CD4-positive, alpha-beta T cell treated with Interferon gamma for 1 hour (primary cell): Measurements from ENCODE around the gene IL37.
A peak's percentile ranks its signal among the peaks of the same experiment; 100 is the strongest.
"Not testable (repeated sequence)": the region's sequence is repeated elsewhere in the genome, so short reads cannot be mapped to it uniquely, and the experiment has no call there.

Experiments
- DNase-seq: peaks from one replicate; pipeline ENCODE4 v3.0.0-alpha.2; 2020

The IL37 gene

DNA sequence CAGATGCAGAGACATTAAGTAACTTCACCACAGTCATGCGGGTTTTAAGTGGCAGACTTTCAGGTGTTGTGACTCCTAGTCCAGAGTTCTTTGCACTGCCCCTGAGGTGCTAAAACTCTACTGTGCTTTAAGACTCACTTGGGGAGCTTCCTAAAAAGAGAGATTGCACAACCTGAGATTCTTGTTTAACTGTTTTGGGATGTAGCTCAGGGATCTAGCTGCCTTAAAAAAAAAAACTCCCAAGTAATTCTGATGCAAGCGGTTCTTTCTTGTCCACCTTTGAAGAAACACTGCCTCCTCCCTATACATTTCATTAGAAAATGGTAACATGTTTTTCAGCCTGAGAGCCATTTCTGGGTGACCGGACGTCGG, 13.0 kb downstream of the IL37 start:
- no peak for DNase-seq

DNA sequence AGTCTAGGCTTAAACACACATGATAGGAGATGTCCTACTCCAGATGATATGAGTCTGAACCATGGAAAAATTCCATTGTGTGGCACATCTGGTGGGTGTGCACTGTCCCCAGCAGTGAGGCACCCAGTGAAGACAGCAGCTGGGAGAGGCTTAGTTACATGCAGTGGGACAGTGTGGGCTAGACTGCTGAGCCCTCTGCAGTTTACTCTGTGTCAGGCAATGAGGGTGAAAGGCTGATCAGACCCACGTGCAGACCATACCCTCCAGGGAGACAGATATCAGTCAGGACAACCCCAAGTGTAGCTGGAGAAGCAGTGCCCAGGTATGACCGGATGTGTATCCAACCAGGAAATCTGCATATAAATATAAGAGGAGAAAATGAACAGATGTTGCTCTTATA, 13.4 kb downstream of the IL37 start:
- DNase-seq: no peak

DNA sequence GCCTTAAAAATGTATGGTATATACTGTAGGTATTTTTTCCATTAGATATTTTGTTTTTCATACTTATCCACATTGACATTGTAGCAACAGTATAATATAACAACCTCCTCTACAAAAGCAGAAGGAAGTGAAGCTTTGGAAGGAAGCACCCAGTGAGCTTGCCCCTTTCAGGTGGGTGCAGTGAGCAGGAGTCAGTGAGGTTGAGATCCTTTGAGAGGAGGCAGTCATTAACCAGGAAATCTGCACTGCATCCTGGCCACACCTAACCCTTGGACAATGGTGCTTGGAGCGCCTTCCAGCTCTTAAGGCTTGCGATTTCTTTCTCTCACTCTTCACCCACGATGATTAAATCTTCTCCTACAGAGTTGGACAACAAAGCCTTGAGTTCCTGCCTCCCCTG, 13.9 kb downstream of the IL37 start:
- no peak for DNase-seq

DNA sequence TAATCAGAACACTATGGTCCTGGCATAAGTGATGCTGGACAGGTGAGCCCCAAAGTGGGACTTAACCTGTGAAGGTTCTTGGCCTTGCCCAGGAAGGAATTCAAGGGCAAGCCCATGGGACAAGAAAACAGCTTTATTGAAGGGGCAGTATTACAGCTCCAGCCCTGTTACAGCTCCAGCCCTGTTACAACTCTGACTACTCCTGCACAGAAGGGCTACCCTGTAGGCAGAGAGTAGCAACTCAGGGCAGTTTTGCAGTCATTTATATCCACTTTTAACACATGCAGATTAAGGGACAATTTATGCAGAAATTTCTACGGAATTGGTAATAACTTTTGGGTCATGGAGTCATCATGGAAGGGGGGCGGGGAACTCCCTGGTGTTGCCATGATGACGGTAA, 15.7 kb downstream of the IL37 start:
- no peak for DNase-seq

DNA sequence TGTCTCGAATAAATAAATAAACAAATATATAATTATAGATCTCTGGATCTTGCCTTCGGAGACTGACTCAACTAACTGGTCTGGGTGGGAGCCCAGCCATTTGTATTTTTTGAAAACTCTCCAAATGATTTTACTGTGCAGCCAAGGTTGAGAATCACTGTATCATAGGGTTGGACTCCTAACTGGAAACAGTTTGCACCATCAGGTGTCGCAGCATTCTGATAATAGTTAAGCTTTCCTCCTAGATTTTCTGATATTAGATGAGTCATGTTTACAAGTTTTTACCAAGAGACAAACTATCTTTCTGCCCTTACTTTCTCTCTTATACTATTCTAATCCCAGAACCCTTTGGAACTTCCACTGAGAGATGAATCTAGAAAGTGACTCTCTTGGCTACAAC, 16.8 kb downstream of the IL37 start:
- DNase-seq: no peak

DNA sequence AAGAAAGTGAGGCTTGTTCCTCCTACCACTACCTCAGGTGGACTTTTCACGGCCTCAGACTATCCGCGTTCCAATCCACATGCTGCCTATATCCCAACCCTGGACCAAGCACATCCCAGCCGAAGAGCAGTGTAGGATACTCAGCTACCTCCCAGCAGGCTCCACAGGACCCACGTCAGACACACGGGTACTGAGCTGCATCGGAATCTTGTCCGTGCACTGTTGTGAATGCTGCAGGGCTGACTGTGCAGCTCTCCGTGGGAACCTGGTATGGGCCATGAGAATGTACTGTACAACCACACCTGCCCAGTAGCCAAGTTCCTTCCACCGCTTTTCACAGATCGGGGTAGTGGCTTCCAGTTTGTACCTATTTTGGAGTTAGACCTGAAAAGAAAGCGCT, 22.3 kb downstream of the IL37 start:
- no peak for DNase-seq

DNA sequence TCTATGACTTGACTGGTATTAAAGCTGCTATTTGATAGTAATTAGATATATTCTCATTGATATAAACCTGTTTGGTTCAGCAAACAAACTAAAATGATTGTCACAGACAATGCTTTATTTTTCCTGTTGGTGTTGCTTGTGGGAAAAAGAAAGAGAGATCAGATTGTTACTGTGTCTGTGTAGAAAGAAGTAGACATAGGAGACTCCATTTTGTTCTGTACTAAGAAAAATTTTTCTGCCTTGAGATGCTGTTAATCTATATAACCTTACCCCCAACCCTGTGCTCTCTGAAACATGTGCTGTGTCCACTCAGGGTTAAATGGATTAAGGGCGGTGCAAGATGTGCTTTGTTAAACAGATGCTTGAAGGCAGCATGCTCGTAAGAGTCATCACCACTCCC, 23.2 kb downstream of the IL37 start:
- DNase-seq: not testable (repeated sequence)

DNA sequence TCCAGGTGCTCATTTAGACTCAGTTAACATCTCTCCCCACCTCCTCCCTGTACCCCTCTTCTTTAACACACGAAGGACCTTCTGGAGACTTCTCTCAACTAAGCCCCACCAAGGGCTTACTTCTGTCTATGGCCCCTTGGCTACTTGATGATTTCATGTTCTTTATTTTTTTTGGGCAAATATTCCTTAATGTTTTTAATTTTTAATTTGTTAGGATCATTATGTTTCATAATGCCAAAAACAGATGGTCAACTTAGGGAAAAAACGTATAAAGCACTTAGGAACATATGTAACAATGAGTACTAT, 25.9 kb downstream of the IL37 start:
- DNase-seq: no peak

DNA sequence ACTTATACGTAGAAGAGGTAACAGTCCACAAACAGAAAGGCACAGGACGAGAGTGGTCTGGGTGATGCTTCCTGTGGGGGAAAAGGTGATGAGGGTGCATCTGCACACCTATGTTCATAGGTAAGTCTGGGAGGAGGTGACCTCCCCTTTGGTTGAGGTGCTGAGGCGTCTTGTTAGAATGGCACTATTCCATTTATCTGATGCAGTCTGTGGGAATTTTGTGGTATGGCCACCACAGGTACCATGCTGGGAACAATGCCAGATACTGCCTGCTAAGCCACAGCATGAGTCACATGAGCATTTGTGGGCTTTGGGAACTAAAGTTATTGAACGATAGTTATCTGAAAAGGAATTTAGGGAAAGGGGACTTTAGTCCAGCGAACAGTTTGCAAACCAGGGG, 27.9 kb downstream of the IL37 start:
- no peak for DNase-seq

DNA sequence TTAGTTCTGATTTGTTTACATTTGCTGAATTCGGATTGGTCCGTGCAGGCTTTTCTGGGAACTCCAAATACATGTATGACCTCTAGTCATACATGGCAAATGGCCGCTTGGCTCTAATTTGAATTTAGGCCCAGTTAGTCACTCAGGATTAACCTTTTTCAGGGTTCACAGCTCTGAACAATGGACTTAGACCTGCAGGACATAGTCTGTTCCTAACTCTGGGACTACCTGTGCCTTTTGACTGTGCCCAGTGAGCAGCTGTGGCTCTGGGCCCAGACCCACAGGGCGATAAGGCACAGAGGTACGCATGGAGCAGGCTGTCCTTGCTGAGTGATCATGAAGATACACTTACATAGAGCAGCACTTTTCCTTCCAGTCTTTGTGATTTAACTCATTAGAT, 28.5 kb downstream of the IL37 start:
- no peak for DNase-seq

DNA sequence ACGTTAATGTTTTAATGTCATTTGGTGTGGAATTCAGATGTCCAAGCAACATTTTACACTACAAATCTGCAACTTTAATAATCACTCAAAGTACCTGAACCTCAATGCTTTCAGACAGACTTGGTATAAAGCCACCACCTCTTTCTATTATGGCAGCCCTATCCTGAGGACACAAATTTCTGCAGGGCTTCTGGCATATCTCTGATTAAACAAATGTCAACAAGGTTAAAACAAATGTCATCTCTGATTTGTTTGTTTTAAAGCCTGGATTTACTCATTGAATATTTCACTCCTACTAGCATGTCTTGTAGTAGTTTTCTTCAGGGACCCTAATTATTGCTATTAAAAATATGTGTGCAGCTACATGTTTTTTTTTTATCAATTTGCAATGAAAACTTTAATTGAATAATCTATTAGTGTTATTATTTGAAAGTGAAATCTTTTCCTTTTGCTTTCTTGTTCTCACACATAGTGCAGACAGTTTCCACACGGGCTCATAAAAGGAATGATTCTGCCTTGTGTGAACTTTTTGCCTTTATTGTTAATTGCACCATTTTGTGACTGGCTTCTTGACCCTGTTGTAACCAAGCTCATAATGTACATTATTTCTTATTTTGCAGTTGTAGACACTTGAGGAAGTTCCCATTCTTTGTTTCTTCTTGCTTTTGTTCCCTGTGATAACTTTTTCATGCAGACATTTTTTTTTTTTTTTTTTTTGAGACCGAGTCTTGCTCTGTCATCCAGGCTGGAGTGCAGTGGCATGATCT, 30.1 kb downstream of the IL37 start:
- no peak for DNase-seq

DNA sequence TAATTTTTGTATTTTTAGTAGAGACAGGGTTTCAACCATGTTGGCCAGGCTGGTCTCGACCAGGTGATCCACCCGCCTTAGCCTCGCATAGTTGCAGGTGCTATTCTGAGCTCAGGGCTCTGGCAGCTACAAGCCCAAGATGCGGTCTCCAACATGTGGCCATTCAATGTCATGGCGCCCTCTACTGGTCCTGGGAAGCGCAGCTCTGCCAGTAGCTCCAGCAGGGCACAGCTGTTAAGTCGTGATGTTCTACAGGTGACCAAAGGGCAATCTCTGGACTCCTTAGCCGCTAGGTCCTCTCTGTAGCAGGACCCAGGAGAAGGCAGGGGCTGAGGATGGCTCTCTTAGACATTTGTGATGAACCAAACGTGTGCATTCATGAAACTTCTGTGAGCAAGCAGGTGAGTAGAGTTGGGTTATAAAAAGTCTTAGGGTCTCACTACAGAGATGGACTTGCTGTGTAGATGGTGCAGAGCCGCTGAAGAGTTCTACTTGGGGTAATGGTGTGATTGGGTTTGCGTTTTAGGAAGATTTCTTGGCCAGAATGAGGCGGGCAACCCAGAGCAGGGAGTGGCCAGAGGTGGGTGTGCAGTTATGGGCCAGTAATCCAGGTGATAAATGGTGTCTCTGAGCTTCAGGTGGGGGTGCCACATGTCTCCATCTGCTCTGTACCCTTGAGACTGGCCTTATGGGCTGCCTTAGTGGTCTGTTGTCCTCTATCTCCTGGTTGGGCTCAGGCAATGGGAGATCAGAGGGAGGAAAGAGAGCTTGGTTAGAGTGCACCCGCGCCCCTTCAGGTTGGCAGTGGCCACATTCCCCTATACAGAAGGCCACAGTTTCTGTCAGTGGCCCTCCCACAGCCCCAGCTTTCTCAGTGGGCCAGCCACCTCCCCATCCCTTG, 31.0 kb downstream of the IL37 start:
- DNase-seq: peak; percentile 51

DNA sequence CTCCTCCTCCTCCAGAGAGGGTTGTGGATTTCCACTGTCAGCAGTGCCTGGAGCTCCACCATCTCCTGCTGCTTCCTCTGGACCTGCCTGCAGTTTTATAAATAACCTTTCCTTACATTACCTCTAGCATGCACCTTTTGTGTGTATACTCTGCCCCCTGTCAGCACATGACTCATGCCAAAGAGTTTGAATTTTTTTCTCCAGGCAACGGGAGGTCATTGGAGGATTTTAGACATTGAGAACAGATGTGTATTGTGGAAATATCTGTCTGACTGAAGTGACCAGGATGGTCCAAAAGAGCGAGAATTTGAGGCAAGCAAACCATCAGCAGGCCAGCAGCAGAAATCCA, 31.7 kb downstream of the IL37 start:
- no peak for DNase-seq

DNA sequence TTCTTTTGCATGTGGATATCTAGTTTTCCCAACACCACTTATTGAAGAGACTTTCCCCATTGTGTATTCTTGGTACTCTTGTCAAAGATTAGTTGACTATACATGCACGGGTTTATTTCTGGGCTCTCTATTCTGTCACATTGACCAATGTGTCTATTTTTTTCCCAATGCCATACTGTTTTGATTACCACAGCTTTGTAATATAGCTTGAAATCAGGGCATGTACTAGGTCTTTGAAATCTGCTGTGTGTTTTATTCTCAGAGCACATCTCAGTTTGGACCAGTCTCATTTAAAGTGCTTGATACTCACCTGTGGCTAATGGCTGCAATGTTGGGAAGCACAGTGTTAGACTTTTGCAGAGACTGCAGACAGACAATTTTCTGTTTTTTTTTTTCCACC, 34.0 kb downstream of the IL37 start:
- DNase-seq: no peak

DNA sequence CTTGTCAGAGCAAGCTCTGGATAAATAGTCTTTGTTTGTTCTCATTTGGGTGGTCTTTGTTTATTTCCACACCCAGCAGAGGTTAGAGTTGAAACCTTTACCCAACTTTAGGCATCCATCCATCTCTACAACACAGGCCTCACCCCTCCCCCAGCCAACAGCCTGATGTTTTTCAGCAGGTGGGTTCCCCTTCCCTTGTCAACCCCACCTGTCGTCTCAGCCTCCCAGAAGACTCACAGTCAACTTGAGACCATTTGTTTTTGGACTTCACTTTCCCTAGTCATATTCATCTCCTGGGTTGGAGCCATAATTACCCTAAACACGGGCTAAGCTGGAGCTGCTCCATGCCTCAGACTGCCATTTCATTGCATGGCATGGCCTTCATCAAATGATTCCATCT, 35.1 kb downstream of the IL37 start:
- no peak for DNase-seq

DNA sequence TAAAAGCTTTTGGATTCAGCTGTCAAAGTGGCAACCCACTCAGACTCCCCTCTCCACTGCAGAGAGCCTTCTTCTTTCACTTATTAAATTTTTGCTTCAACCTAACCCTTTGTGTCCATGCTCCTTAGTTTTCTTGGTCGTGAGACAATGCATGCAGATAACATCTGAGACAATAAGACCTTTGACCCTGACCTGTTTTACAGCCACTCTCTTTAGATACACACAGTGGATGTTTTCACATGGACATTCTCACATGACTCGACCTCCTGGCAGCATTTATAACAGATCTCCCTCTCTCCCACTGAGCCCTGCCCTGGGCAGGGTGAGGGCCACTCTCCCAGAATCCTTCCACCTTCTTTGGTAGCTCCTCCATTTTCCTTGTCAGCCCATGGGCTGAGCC, 36.4 kb downstream of the IL37 start:
- DNase-seq: no peak

DNA sequence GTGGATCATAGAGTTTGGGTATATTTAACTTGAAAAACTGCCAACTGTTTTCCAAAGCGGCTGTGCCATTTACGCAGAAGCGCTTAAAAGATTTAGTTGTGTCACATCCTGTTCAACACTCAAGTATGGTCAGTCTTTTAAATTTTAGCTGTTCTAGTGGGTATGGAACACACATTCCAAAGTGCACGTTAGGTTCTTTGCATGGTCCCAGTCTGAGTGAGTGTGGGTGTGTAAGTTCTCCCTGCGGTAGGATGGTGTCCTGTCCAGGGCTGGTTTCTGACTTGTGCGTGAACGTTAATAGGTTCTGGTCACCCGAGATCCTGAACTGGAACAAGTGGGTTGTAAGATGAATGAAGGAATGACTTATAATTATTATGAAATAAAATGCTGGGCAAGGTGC, 38.5 kb downstream of the IL37 start:
- DNase-seq: no peak

DNA sequence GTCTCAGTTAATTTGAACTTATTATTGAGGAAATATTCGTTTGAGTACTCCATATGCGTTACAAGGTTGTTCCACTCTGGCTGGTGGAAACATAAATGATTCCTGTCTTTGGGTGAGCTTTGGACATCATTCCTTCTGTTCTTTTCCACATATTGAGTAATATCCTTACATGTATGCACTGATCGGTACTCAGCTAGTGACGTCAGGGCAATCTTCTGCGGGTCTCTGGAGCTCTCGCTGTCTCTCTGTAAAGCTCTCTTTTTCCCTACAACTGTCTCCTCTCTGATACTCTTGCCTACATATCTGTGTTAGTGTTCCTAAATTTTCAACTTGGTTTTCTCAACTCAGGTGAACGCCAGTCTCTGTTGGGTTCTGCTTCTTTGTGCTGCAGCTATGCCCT, 43.4 kb downstream of the IL37 start:
- no peak for DNase-seq

DNA sequence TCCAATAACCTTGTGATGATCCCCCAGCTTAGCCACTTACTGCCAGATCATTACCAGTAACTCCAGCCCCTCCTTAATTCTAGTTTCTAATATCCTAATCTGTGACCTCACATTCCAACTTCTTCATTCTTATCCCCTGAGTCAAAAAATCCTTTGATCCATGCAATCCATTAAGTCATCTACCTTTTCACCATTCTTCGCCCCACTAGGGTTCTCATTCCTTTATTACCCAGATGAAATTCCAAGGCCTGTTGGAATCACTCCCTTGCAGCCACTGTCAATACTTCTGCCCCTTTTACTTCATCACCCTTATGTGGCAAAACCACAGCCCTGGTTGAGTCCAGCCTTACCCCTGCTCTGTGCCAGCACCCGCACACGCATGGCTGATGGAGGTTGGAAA, 46.5 kb downstream of the IL37 start:
- DNase-seq: no peak

DNA sequence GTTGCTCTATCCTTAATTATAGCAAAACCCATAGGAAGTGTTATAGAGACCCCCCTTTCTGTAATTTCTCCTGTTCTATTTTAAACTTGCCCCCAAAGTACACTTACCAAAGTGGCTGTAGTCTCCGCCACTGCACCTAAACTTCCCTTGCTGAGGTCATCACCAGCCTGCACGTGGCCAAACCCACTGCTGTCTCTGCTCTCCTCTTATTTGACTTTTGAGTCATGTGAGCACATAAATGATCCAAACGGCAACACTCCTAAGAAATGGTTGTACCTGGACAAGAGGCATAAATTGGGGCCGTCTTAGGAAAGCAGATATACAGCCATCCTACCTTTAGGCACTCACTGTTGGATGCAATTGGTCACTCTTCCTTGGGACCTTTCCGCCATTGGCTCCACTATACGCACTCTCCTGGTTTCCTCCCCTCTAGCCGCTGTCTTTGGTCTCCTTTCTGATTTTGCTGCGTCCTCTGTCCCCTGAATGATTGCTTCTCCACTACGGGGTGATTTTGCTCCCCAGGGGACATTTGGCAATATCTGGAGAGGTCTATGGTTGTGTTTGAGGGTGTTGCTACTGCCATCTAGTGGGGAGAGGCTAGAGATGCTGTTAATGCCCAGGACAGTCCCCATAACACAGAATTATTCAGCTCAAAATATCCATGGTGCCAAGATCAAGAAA, 47.6 kb downstream of the IL37 start:
- DNase-seq: peak; percentile 7

DNA sequence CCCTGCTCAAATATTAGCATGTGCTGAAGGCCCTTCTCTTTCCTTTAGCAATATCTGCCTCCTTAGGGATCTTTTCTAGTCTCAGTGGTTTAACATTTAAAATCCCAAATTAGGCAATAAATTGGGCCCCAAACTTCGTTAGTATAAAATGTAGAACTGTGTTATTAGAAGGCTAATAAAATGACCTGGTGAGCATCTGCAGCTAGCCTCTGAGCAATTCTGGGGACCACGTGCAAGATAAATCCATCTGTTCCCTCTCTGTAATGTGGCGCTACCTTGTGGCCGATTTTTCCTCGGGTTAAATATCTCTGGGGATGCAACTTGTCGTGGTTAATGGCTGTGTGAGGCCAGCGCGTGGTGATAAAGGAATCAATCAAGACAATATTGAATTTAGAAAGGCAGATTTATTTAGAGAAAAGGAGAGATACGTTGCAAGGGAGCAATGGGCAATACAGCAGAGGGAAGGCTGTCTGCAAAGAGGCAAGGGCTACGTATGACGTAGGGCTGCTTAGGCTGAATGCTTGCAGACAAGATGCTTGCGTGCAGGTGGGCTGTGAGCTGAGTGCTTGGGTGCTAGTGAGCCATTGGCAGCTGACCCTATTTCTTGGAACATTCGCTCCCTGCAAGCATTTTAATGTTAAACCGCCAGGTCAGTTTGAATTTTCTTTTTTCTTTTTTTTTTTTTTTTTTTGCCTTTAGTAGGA, 48.3 kb downstream of the IL37 start:
- no peak for DNase-seq

DNA sequence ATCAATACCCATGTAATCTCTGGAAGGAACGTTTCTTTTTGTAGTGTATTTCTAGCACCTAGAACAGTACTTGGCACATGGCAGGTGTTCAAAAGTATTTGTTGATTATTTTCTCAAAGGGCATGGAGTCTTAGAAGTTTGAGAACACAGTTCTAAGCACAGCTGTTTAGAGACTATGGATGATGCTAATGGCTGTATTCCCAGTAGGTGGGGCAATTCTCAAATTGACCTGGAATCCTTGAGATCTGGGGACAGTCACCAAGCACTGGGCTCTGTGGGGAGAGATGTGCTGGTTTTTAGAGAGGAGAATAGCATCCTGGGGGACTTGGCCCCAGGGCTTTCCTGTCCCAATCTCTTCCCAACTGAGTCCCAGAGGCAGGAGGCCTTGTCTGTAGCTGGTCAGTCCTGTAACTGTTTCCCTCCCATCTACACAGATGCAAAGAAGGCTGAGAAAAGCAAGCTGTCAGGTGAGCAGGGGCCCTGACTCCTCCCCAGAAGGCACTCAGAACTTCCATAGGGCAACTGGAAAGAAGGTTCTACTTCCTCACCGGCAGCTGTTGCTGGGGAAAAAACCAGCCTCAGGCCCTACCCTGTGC, 49.4 kb downstream of the IL37 start:
- no peak for DNase-seq
